ENCODE measurements around the gene PPIL4. TPM values are rescaled to one million over a fixed set of nuclear protein-coding genes. Genes with fewer than 3 reads are reported as not detected.

The PPIL4 gene
- total and polyA plus RNA-seq, 10 of the 15 experiments (the other 5 are each of a cell fraction or from before 2014, with no cell fraction given), result 8.0 to 28.4 (median 24.3) TPM

GRCh38 chr6:149471801-149472200 is 74.0 kb downstream of the PPIL4 start (continued):
- TF ChIP-seq EED (IDR thresholded peaks at IDR 0.05; ENCODE audit: low read depth) (peak; percentile 57; the same call in 1 of the 2 replicates), NFIC (IDR thresholded peaks at IDR 0.05; ENCODE audit: low read depth, low read length) (peak; percentile 82; the same call in 1 of the 2 replicates), GATAD2B (conservative IDR thresholded peaks at IDR 0.05; ENCODE audit: low read depth) (no peak; the same call in none of the 2 replicates), NBN (IDR thresholded peaks at IDR 0.05) (peak; percentile 55), ATF7 (IDR thresholded peaks at IDR 0.05; ENCODE audit: low read depth) (peak; percentile 60), EGR1 (IDR thresholded peaks at IDR 0.05; ENCODE audit: borderline replicate concordance in 1 of 2, low read depth in 2 of 2, low read length in 2 of 2) (no peak), WRNIP1 (IDR thresholded peaks at IDR 0.05; ENCODE audit: borderline replicate concordance, low read depth, low read length) (no peak), CUX1 (IDR thresholded peaks at IDR 0.05; ENCODE audit: insufficient replicate concordance, low read depth, low read length) (no peak), ZNF384 (IDR thresholded peaks at IDR 0.05; ENCODE audit: borderline replicate concordance, low read depth, low read length) (peak; percentile 16; the same call in 1 of the 2 replicates), ATF3 (IDR thresholded peaks at IDR 0.05; ENCODE audit: borderline replicate concordance, extremely low read depth, low read depth, low read length) (no peak), MTA3 (IDR thresholded peaks at IDR 0.05; ENCODE audit: borderline replicate concordance, low read length) (no peak), E4F1 (IDR thresholded peaks at IDR 0.05; ENCODE audit: borderline replicate concordance, partially characterized antibody) (no peak), FOXK2 (IDR thresholded peaks at IDR 0.05) (no peak), ZNF592 (IDR thresholded peaks at IDR 0.05) (no peak), SREBF1 (IDR thresholded peaks at IDR 0.05; ENCODE audit: low read length) (no peak), MTA2 (IDR thresholded peaks at IDR 0.05; ENCODE audit: low read depth) (peak; percentile 88), DPF2 (IDR thresholded peaks at IDR 0.05) (0 out of 2 replicates have a peak, but pooled peaks have one; percentile 28), NR2F1 (conservative IDR thresholded peaks at IDR 0.05) (peak; percentile 96), JUNB (IDR thresholded peaks at IDR 0.05) (peak; percentile 61), FOXM1 (IDR thresholded peaks at IDR 0.05; ENCODE audit: low read depth, low read length) (peak; percentile 50; the same call in 1 of the 2 replicates)
